ENCODE data around the gene ITGB2.

Gene ITGB2

GRCh38 chr21:44890338-44890931, 30.3 kb downstream of the ITGB2 start:
- H3K4me1 ChIP-seq (ENCODE audit: insufficient read depth, low read length) = no peaks in the 10 kb centered on the region; the same call in 1 of the 2 replicates
- H3K9ac ChIP-seq (ENCODE audit: low read depth, low read length) = no peak overlapping the region
- H3K36me3 ChIP-seq (ENCODE audit: insufficient read depth, low read length) = no peaks in the 10 kb centered on the region

GRCh38 chr21:44889625-44890337, 30.9 kb downstream of the ITGB2 start:
- Histone ChIP-seq H3K9me3 (ENCODE audit: control insufficient read depth, insufficient read depth, low read length) (no peaks in the 10 kb centered on the region), H3K4me1 (ENCODE audit: insufficient read depth, low read length) (no peaks in the 10 kb centered on the region; the same call in 1 of the 2 replicates), H3K9ac (ENCODE audit: low read depth, low read length) (no peak overlapping the region), H3K36me3 (ENCODE audit: insufficient read depth, low read length) (no peaks in the 10 kb centered on the region)

More at GRCh38 chr21:44890338-44890931, 30.3 kb downstream of the ITGB2 start:
- no peaks in the 10 kb centered on the region for H3K9me3 ChIP-seq (ENCODE audit: control insufficient read depth, insufficient read depth, low read length)

GRCh38 chr21:44888581-44889550, 31.8 kb downstream of the ITGB2 start:
- H3K4me1 ChIP-seq (ENCODE audit: insufficient read depth, low read length) = no peaks in the 10 kb centered on the region; the same call in 1 of the 2 replicates
- H3K9ac ChIP-seq (ENCODE audit: low read depth, low read length) = no peak overlapping the region
- H3K9me3 ChIP-seq (ENCODE audit: control insufficient read depth, insufficient read depth, low read length) = no peaks in the 10 kb centered on the region
- H3K36me3 ChIP-seq (ENCODE audit: insufficient read depth, low read length) = no peaks in the 10 kb centered on the region

GRCh38 chr21:44887807-44888580, 32.7 kb downstream of the ITGB2 start:
- Histone ChIP-seq H3K4me1 (ENCODE audit: insufficient read depth, low read length) (no peaks in the 10 kb centered on the region; the same call in 1 of the 2 replicates), H3K9ac (ENCODE audit: low read depth, low read length) (no peak overlapping the region), H3K36me3 (ENCODE audit: insufficient read depth, low read length) (no peaks in the 10 kb centered on the region), H3K9me3 (ENCODE audit: control insufficient read depth, insufficient read depth, low read length) (no peaks in the 10 kb centered on the region)

- Histone ChIP-seq H3K36me3 (ENCODE audit: insufficient read depth, low read length) (no peaks in the 10 kb centered on the region), H3K9ac (ENCODE audit: low read depth, low read length) (no peak overlapping the region), H3K4me1 (ENCODE audit: insufficient read depth, low read length) (no peaks in the 10 kb centered on the region), H3K9me3 (ENCODE audit: control insufficient read depth, insufficient read depth, low read length) (no peaks in the 10 kb centered on the region)
Measured at GRCh38 chr21:44887126-44887806, 33.4 kb downstream of the ITGB2 start.

GRCh38 chr21:44886113-44887075, 34.3 kb downstream of the ITGB2 start:
- Histone ChIP-seq H3K4me1 (ENCODE audit: insufficient read depth, low read length) (no peaks in the 10 kb centered on the region), H3K36me3 (ENCODE audit: insufficient read depth, low read length) (no peaks in the 10 kb centered on the region), H3K9me3 (ENCODE audit: control insufficient read depth, insufficient read depth, low read length) (no peaks in the 10 kb centered on the region), H3K9ac (ENCODE audit: low read depth, low read length) (no peak overlapping the region)

GRCh38 chr21:44885615-44886014, 35.1 kb downstream of the ITGB2 start:
- H3K9ac ChIP-seq (ENCODE audit: low read depth, low read length) = no peak overlapping the region
- no peaks in the 10 kb centered on the region for H3K4me1 ChIP-seq (ENCODE audit: insufficient read depth, low read length)
- no peaks in the 10 kb centered on the region for H3K9me3 ChIP-seq (ENCODE audit: control insufficient read depth, insufficient read depth, low read length)
- no peaks in the 10 kb centered on the region for H3K36me3 ChIP-seq (ENCODE audit: insufficient read depth, low read length)

GRCh38 chr21:44884097-44884496, 36.6 kb downstream of the ITGB2 start:
- Histone ChIP-seq H3K4me1 (ENCODE audit: insufficient read depth, low read length) (no peaks in the 10 kb centered on the region), H3K36me3 (ENCODE audit: insufficient read depth, low read length) (no peaks in the 10 kb centered on the region), H3K9ac (ENCODE audit: low read depth, low read length) (no peak overlapping the region)

GRCh38 chr21:44883250-44883649, 37.4 kb downstream of the ITGB2 start:
- H3K36me3 ChIP-seq (ENCODE audit: insufficient read depth, low read length) = no peaks in the 10 kb centered on the region
- no peaks in the 10 kb centered on the region for H3K9me3 ChIP-seq (ENCODE audit: control insufficient read depth, insufficient read depth, low read length)
- peaks cover 5% of the 10 kb centered on the region; the same call in 1 of the 2 replicates for H3K4me1 ChIP-seq (ENCODE audit: insufficient read depth, low read length)
- no peak overlapping the region for H3K9ac ChIP-seq (ENCODE audit: low read depth, low read length)

More at GRCh38 chr21:44884097-44884496, 36.6 kb downstream of the ITGB2 start:
- H3K9me3 ChIP-seq (ENCODE audit: control insufficient read depth, insufficient read depth, low read length) = no peaks in the 10 kb centered on the region

- no peaks in the 10 kb centered on the region for H3K9me3 ChIP-seq (ENCODE audit: control insufficient read depth, insufficient read depth, low read length)
- H3K9ac ChIP-seq (ENCODE audit: low read depth, low read length) = no peak overlapping the region
- H3K36me3 ChIP-seq (ENCODE audit: insufficient read depth, low read length) = no peaks in the 10 kb centered on the region
- H3K4me1 ChIP-seq (ENCODE audit: insufficient read depth, low read length) = peaks cover 6% of the 10 kb centered on the region; the same call in 1 of the 2 replicates
Measured at GRCh38 chr21:44881198-44881872, 39.4 kb downstream of the ITGB2 start.

GRCh38 chr21:44880405-44881197, 40.1 kb downstream of the ITGB2 start:
- Histone ChIP-seq H3K36me3 (ENCODE audit: insufficient read depth, low read length) (no peaks in the 10 kb centered on the region), H3K9me3 (ENCODE audit: control insufficient read depth, insufficient read depth, low read length) (no peaks in the 10 kb centered on the region), H3K4me1 (ENCODE audit: insufficient read depth, low read length) (peaks cover 6% of the 10 kb centered on the region; the same call in 1 of the 2 replicates), H3K9ac (ENCODE audit: low read depth, low read length) (no peak overlapping the region)

Measured in ES-I3 (cell line).